ENCODE data around the gene HBG1.

DNA sequence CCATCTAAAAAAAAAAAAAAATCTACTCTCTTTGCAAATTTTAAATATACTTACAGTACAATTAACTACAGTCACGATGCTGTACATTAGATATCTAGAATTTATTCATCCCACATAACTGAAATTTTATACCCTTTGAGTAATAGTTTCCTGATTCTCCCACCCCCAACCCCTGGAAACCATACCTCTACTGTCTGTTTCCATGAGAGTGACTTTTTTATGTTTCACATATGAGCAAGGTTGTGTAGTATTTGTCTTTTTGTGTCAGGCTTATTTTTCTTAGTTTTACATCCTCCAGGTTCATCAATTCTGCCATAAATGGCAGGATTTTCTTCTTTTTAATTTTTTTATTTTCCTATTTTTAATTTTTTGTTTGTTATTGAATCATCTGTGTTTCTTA lies 26.0 kb downstream of the HBG1 start:
- TF ChIP-seq, protein P1, sequence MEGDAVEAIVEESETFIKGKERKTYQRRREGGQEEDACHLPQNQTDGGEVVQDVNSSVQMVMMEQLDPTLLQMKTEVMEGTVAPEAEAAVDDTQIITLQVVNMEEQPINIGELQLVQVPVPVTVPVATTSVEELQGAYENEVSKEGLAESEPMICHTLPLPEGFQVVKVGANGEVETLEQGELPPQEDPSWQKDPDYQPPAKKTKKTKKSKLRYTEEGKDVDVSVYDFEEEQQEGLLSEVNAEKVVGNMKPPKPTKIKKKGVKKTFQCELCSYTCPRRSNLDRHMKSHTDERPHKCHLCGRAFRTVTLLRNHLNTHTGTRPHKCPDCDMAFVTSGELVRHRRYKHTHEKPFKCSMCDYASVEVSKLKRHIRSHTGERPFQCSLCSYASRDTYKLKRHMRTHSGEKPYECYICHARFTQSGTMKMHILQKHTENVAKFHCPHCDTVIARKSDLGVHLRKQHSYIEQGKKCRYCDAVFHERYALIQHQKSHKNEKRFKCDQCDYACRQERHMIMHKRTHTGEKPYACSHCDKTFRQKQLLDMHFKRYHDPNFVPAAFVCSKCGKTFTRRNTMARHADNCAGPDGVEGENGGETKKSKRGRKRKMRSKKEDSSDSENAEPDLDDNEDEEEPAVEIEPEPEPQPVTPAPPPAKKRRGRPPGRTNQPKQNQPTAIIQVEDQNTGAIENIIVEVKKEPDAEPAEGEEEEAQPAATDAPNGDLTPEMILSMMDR (IDR thresholded peaks at IDR 0.05), result no peak
- TF ChIP-seq ZFX (IDR thresholded peaks at IDR 0.05; ENCODE audit: borderline replicate concordance), result no peak

All from 22Rv1 (cell line).